OCI-LY1 (cell line): ENCODE data around the gene RNF217.

Source experiments
- H2AFZ ChIP-seq: fragments of 200-600 bp; sonication (generic), shearing (Covaris generic); 2 replicates; pipeline ENCODE4 v1.6.0; 2014; ENCODE audit warnings: antibody characterized with exemption, mild to moderate bottlenecking, low read length
- H3F3A ChIP-seq: fragments of 200-600 bp; sonication (generic), shearing (Covaris generic); 2 replicates; pipeline ENCODE4 v1.6.0; 2014; ENCODE audit warnings: mild to moderate bottlenecking, antibody characterized with exemption, low read length, moderate library complexity; ENCODE audit not compliant: insufficient read depth
- H3K27ac ChIP-seq: fragments of 200-600 bp; sonication (generic); 2 replicates; pipeline ENCODE4 v1.5.1; 2014; ENCODE audit warnings: low read length, mixed run types, mild to moderate bottlenecking, low read depth; ENCODE audit not compliant: poor library complexity, severe bottlenecking
- H3K27me3 ChIP-seq: fragments of 200-600 bp; sonication (generic); 2 replicates; pipeline ENCODE4 v1.6.0; 2014; ENCODE audit warnings: antibody characterized with exemption, mild to moderate bottlenecking, low read length, moderate library complexity; ENCODE audit not compliant: insufficient read depth
- H3K36me3 ChIP-seq: fragments of 200-600 bp; sonication (generic); 2 replicates; pipeline ENCODE4 v1.6.1; 2014; ENCODE audit warnings: mild to moderate bottlenecking, antibody characterized with exemption, low read length, moderate library complexity, mixed read lengths; ENCODE audit not compliant: insufficient read depth
- H3K4me1 ChIP-seq: fragments of 200-600 bp; sonication (generic); 2 replicates; pipeline ENCODE4 v1.5.1; 2014; ENCODE audit warnings: mild to moderate bottlenecking, low read length, moderate library complexity; ENCODE audit not compliant: insufficient read depth, severe bottlenecking
- H3K4me2 ChIP-seq: fragments of 200-600 bp; sonication (generic), shearing (Covaris generic); 2 replicates; pipeline ENCODE4 v1.6.1; 2014; ENCODE audit warnings: low read length
- H3K4me3 ChIP-seq: fragments of 200-600 bp; sonication (generic); 2 replicates; pipeline ENCODE4 v1.5.1; 2014; ENCODE audit warnings: low read length, low read depth, mild to moderate bottlenecking, mixed read lengths; ENCODE audit not compliant: poor library complexity, severe bottlenecking
- H3K79me2 ChIP-seq: fragments of 200-600 bp; shearing (Covaris generic); 2 replicates; pipeline ENCODE4 v1.6.1; 2016; ENCODE audit warnings: mixed run types, low read length, mixed read lengths; ENCODE audit not compliant: insufficient read depth
- H3K9ac ChIP-seq: fragments of 200-600 bp; sonication (generic), shearing (Covaris generic); 2 replicates; pipeline ENCODE4 v1.6.1; 2014; ENCODE audit warnings: mild to moderate bottlenecking, low read length, mixed read lengths
- H3K9me2 ChIP-seq: fragments of 200-600 bp; sonication (generic), shearing (Covaris generic); 2 replicates; pipeline ENCODE4 v1.6.1; 2014; ENCODE audit warnings: low read depth, mild to moderate bottlenecking, low read length, mixed read lengths
- H3K9me3 ChIP-seq: fragments of 200-600 bp; shearing (Covaris generic); 2 replicates; pipeline ENCODE4 v1.6.1; 2014; ENCODE audit warnings: low read length, mixed read lengths
- H4K20me1 ChIP-seq: fragments of 200-600 bp; sonication (generic), shearing (Covaris generic); 2 replicates; pipeline ENCODE4 v1.6.0; 2016; ENCODE audit warnings: mild to moderate bottlenecking, low read length; ENCODE audit not compliant: insufficient read depth
- CTCF ChIP-seq: fragments of 200-600 bp; sonication (generic), shearing (Covaris generic); IDR thresholded peaks from 2 replicates; pipeline ENCODE4 v1.5.1; 2017; ENCODE audit warnings: mild to moderate bottlenecking, antibody characterized with exemption, low read length, moderate library complexity, mixed read lengths
- EZH2 ChIP-seq: fragments of 200-600 bp; sonication (generic), shearing (Covaris generic); IDR thresholded peaks from 2 replicates; pipeline ENCODE4 v1.8.0; 2017; ENCODE audit warnings: borderline replicate concordance, mixed run types, mild to moderate bottlenecking, antibody characterized with exemption, low read length, moderate library complexity, mixed read lengths

The RNF217 gene

GRCh38 chr6:124973780-124974179 lies 11.5 kb downstream of the RNF217 start:
- Histone ChIP-seq H3K36me3 (no peaks in the 10 kb centered on the region), H3K9ac (no peak overlapping the region), H3K4me3 (no peak overlapping the region), H3K27me3 (no peaks in the 10 kb centered on the region), H2AFZ (no peak overlapping the region), H3K4me2 (no peak overlapping the region), H3K9me3 (peaks cover 1% of the 10 kb centered on the region; the same call in 1 of the 2 replicates), H3K4me1 (no peaks in the 10 kb centered on the region), H3K27ac (no peak overlapping the region), H3K79me2 (no peaks in the 10 kb centered on the region), H3F3A (no peaks in the 10 kb centered on the region), H4K20me1 (no peaks in the 10 kb centered on the region), H3K9me2 (no peaks in the 10 kb centered on the region)
- no peak for TF ChIP-seq CTCF
- no peak for TF ChIP-seq EZH2

GRCh38 chr6:124974771-124975377 lies 12.6 kb downstream of the RNF217 start:
- Histone ChIP-seq H3K79me2 (no peaks in the 10 kb centered on the region), H3K9ac (no peak overlapping the region), H3K36me3 (no peaks in the 10 kb centered on the region), H4K20me1 (no peaks in the 10 kb centered on the region), H3K27ac (no peak overlapping the region), H3F3A (no peaks in the 10 kb centered on the region), H3K4me2 (no peak overlapping the region), H2AFZ (no peak overlapping the region), H3K9me2 (no peaks in the 10 kb centered on the region), H3K9me3 (peaks cover 3% of the 10 kb centered on the region; the same call in 1 of the 2 replicates), H3K4me1 (no peaks in the 10 kb centered on the region), H3K4me3 (no peak overlapping the region), H3K27me3 (no peaks in the 10 kb centered on the region; the same call in 1 of the 2 replicates)
- TF ChIP-seq CTCF: no peak
- no peak for TF ChIP-seq EZH2

GRCh38 chr6:124977067-124977908 lies 15.1 kb downstream of the RNF217 start:
- no peak overlapping the region for H3K27ac ChIP-seq
- no peaks in the 10 kb centered on the region for H3K79me2 ChIP-seq
- no peaks in the 10 kb centered on the region for H3F3A ChIP-seq
- TF ChIP-seq EZH2 (no peak), CTCF (no peak)
- H3K4me2 ChIP-seq: no peak overlapping the region
- no peaks in the 10 kb centered on the region for H3K4me1 ChIP-seq
- H3K9me3 ChIP-seq: peaks cover 3% of the 10 kb centered on the region; the same call in 1 of the 2 replicates
- H2AFZ ChIP-seq: no peak overlapping the region
- no peak overlapping the region for H3K9ac ChIP-seq
- H3K9me2 ChIP-seq: no peaks in the 10 kb centered on the region
- no peaks in the 10 kb centered on the region for H4K20me1 ChIP-seq
- H3K27me3 ChIP-seq: no peaks in the 10 kb centered on the region; the same call in 1 of the 2 replicates
- H3K36me3 ChIP-seq: no peaks in the 10 kb centered on the region
- no peak overlapping the region for H3K4me3 ChIP-seq
